ENCODE results near the gene ADGRG6.
"Not testable (repeated sequence)": the region's sequence is repeated elsewhere in the genome, so short reads cannot be mapped to it uniquely, and the experiment has no call there.

The ADGRG6 gene

DNA sequence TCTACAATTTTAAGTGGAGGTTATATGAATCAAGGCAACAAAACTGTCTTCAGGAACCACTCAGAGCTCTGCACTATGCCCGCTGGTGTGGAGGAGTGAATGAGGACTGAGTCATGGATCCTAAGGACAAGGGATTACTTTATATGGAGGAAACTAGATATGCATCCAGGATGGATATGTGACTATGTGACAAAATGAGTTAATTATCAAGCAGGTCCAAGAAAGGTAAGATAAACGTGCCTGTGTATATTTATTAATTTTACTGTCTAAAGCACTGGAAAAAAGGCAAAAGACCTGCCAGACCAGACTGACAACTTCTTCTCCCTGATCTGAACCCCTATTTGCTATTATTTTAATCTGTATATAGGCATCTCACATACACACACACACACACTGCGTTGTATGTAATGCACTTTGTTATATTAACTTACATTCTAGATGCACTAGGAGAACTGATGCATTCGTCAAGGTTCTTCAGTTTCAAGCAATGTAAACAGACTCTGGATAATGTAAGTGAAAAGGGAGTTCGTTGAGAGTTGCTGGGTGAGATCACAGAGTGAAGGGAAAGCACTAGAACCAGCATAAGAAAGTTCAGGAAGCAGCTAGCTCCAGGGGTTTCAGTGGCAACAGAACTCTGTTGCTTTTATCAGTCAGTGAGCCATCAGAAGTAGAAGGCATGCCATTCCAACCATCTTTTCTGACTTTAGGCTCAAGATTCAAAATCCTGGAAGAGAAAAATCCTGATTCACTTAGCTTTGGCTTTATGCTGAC, 26.4 kb upstream of the ADGRG6 start:
- no peak overlapping the region for H3K9ac ChIP-seq (ENCODE audit: low read length in 2 of 2)
- no peaks in the 10 kb centered on the region for H3K27me3 ChIP-seq (ENCODE audit: control insufficient read depth in 1 of 2, insufficient read depth in 2 of 2, low read length in 2 of 2)
- no peaks in the 10 kb centered on the region for H3K4me1 ChIP-seq (ENCODE audit: control insufficient read depth, insufficient read depth, low read length)

DNA sequence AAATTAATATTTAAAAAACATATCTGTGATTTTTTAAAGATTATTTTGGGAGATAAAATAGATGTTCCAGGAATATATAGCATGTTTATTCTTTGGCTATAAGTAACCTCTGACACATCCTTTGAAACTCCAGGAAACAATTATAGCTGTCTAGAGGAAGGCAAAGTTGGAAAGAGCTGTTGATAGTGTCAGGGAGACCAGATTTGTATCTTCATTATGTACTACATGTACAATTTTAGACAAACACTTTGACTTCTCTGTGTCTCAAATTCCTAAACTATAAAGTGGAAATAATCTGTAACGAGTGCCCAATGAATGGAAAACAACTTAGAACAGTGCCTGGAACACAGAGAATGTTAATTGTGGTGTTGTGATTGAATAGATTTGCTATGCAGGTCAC, 25.6 kb upstream of the ADGRG6 start:
- no peaks in the 10 kb centered on the region for H3K27me3 ChIP-seq (ENCODE audit: control insufficient read depth in 1 of 2, insufficient read depth in 2 of 2, low read length in 2 of 2)
- no peak overlapping the region for H3K9ac ChIP-seq (ENCODE audit: low read length in 2 of 2)
- no peaks in the 10 kb centered on the region for H3K9me3 ChIP-seq (ENCODE audit: control insufficient read depth in 2 of 2, low read length in 2 of 2)
- H3K27ac ChIP-seq (ENCODE audit: low read length) = no peak overlapping the region
- H3K4me1 ChIP-seq (ENCODE audit: control insufficient read depth, insufficient read depth, low read length) = no peaks in the 10 kb centered on the region
- no peaks in the 10 kb centered on the region for H3K36me3 ChIP-seq (ENCODE audit: control insufficient read depth in 2 of 2, insufficient read depth in 2 of 2, low read length in 2 of 2)
- no peak overlapping the region for H3K4me3 ChIP-seq (ENCODE audit: low read length in 2 of 2)

More for the DNA sequence above, 26.4 kb upstream of the ADGRG6 start:
- Histone ChIP-seq H3K4me3 (ENCODE audit: low read length in 2 of 2) (no peak overlapping the region), H3K36me3 (ENCODE audit: control insufficient read depth in 2 of 2, insufficient read depth in 2 of 2, low read length in 2 of 2) (no peaks in the 10 kb centered on the region), H3K27ac (ENCODE audit: low read length) (no peak overlapping the region), H3K9me3 (ENCODE audit: control insufficient read depth in 2 of 2, low read length in 2 of 2) (no peaks in the 10 kb centered on the region)

DNA sequence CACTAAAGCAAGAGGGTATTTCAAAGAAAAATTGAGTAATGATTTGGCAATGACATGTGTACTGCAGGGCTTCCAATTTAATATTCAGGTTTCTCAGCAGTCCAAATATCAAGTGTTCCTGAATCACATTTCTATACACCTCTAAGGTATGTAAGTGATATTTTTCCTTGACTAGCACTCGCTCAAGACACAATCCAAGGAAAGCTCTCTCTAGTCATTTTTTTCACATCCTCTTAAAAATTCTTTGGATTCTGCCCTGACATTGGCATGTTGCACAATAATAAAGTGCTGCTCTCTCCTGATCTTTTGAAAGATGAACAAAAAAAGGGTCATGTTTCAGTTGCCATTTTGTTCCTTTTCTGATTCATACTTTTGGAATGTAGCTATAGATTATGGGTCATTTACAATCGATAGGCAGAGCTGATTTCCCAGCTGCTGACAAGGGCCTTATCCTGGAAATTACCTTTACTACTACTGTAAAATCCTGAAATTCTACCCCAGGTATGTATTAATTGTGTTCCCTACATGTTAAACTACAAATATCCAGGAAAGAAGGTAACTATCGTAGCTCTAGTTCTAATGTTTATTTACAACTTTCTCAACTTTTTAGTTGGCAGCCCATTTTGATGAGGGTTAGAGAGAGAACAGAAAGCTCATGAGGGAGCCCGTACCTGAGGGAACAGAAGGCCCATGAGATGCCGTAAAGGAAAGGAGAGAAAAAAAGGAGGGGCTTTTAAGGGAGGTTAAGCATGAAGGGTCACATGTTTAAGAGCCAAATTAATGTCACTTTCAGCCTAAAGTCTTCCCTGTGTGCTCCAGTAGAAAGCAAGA, 22.2 kb upstream of the ADGRG6 start:
- Histone ChIP-seq H3K4me3 (ENCODE audit: low read length in 2 of 2) (no peak overlapping the region), H3K27me3 (ENCODE audit: control insufficient read depth in 1 of 2, insufficient read depth in 2 of 2, low read length in 2 of 2) (no peaks in the 10 kb centered on the region), H3K9ac (ENCODE audit: low read length in 2 of 2) (no peak overlapping the region), H3K27ac (ENCODE audit: low read length) (no peak overlapping the region), H3K9me3 (ENCODE audit: control insufficient read depth in 2 of 2, low read length in 2 of 2) (no peaks in the 10 kb centered on the region), H3K36me3 (ENCODE audit: control insufficient read depth in 2 of 2, insufficient read depth in 2 of 2, low read length in 2 of 2) (no peaks in the 10 kb centered on the region), H3K4me1 (ENCODE audit: control insufficient read depth, insufficient read depth, low read length) (no peaks in the 10 kb centered on the region)

DNA sequence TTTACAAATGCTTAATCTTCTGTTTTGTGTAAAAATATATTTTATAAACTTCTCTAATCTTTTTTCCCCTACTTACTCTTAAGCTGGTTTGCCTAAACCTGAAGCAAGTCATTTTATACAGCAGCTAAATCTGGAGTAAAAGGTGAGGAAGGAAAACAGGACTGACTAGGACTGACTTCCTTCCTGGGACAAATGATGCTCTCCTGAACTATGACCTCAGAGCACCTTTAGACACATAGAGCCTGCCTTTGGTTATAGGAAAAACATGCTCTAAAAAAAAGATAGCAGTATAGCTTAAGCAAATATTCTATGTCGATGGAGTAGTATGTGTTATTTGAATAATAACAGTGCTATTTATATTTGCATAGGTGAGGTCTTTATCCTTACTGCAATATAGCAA, 21.5 kb upstream of the ADGRG6 start:
- H3K4me1 ChIP-seq (ENCODE audit: control insufficient read depth, insufficient read depth, low read length) = no peaks in the 10 kb centered on the region
- H3K36me3 ChIP-seq (ENCODE audit: control insufficient read depth in 2 of 2, insufficient read depth in 2 of 2, low read length in 2 of 2) = no peaks in the 10 kb centered on the region
- no peaks in the 10 kb centered on the region for H3K27me3 ChIP-seq (ENCODE audit: control insufficient read depth in 1 of 2, insufficient read depth in 2 of 2, low read length in 2 of 2)
- no peak overlapping the region for H3K9ac ChIP-seq (ENCODE audit: low read length in 2 of 2)
- no peaks in the 10 kb centered on the region for H3K9me3 ChIP-seq (ENCODE audit: control insufficient read depth in 2 of 2, low read length in 2 of 2)
- no peak overlapping the region for H3K4me3 ChIP-seq (ENCODE audit: low read length in 2 of 2)
- no peak overlapping the region for H3K27ac ChIP-seq (ENCODE audit: low read length)

DNA sequence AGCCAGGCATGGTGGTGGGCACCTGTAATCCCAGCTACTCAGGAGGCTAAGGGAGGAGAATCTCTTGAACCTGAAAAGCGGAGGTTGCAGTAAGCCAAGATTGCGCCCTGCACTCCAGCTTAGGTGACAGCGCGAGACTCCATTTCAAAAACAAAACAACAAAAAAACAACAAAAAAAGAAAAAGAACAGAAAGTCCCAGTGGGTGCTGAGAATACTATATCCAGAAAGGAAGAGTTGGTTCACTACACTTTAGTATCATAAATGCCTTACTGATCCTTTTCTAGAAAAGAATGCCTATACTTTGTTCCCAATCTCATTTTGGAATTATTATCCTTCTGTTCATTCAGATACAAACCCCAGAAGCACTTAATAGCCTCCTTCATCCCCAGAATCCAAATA, 20.9 kb upstream of the ADGRG6 start:
- Histone ChIP-seq H3K9me3 (ENCODE audit: control insufficient read depth in 2 of 2, low read length in 2 of 2) (no peaks in the 10 kb centered on the region), H3K27ac (ENCODE audit: low read length) (no peak overlapping the region), H3K36me3 (ENCODE audit: control insufficient read depth in 2 of 2, insufficient read depth in 2 of 2, low read length in 2 of 2) (no peaks in the 10 kb centered on the region), H3K4me3 (ENCODE audit: low read length in 2 of 2) (no peak overlapping the region), H3K9ac (ENCODE audit: low read length in 2 of 2) (no peak overlapping the region), H3K27me3 (ENCODE audit: control insufficient read depth in 1 of 2, insufficient read depth in 2 of 2, low read length in 2 of 2) (no peaks in the 10 kb centered on the region), H3K4me1 (ENCODE audit: control insufficient read depth, insufficient read depth, low read length) (no peaks in the 10 kb centered on the region)

DNA sequence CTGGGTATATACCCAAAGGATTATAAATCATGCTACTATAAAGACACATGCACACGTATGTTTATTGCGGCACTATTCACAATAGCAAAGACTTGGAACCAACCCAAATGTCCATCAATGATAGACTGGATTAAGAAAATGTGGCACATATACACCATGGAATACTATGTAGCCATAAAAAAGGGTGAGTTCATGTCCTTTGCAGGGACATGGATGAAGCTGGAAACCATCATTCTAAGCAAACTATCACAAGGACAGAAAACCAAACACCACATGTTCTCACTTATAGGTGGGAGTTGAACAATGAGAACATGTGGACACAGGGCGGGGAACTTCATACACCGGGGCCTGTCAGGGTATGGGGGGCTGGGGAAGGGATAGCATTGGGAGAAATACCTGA, 18.7 kb upstream of the ADGRG6 start:
- H3K9me3 ChIP-seq (ENCODE audit: control insufficient read depth in 2 of 2, low read length in 2 of 2); H3K36me3 ChIP-seq (ENCODE audit: control insufficient read depth in 2 of 2, insufficient read depth in 2 of 2, low read length in 2 of 2); H3K4me3 ChIP-seq (ENCODE audit: low read length in 2 of 2); H3K27me3 ChIP-seq (ENCODE audit: control insufficient read depth in 1 of 2, insufficient read depth in 2 of 2, low read length in 2 of 2); H3K4me1 ChIP-seq (ENCODE audit: control insufficient read depth, insufficient read depth, low read length); H3K9ac ChIP-seq (ENCODE audit: low read length in 2 of 2); H3K27ac ChIP-seq (ENCODE audit: low read length): not testable (repeated sequence)

DNA sequence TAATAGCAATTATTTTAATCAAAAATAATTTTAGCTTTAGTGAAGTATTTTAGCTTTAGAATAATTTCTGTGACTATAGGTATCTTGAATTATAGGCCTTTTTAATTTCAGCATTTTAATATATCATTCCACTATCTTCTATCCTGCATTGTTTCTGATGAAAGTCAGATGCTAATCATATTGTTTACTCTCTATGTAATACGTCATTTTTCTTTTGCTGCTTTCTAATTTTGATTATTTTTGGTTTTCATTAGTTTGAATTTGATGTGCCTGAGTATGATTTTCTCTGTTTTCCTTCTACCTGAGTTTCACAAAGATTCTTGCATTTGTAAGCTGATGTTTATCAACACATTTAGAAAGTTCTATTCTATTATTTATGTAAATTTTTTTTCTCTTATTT, 17.4 kb upstream of the ADGRG6 start:
- no peaks in the 10 kb centered on the region for H3K4me1 ChIP-seq (ENCODE audit: control insufficient read depth, insufficient read depth, low read length)
- no peak overlapping the region for H3K9ac ChIP-seq (ENCODE audit: low read length in 2 of 2)
- no peak overlapping the region for H3K4me3 ChIP-seq (ENCODE audit: low read length in 2 of 2)
- no peaks in the 10 kb centered on the region for H3K9me3 ChIP-seq (ENCODE audit: control insufficient read depth in 2 of 2, low read length in 2 of 2)
- no peaks in the 10 kb centered on the region for H3K36me3 ChIP-seq (ENCODE audit: control insufficient read depth in 2 of 2, insufficient read depth in 2 of 2, low read length in 2 of 2)
- no peaks in the 10 kb centered on the region for H3K27me3 ChIP-seq (ENCODE audit: control insufficient read depth in 1 of 2, insufficient read depth in 2 of 2, low read length in 2 of 2)
- H3K27ac ChIP-seq (ENCODE audit: low read length) = no peak overlapping the region

DNA sequence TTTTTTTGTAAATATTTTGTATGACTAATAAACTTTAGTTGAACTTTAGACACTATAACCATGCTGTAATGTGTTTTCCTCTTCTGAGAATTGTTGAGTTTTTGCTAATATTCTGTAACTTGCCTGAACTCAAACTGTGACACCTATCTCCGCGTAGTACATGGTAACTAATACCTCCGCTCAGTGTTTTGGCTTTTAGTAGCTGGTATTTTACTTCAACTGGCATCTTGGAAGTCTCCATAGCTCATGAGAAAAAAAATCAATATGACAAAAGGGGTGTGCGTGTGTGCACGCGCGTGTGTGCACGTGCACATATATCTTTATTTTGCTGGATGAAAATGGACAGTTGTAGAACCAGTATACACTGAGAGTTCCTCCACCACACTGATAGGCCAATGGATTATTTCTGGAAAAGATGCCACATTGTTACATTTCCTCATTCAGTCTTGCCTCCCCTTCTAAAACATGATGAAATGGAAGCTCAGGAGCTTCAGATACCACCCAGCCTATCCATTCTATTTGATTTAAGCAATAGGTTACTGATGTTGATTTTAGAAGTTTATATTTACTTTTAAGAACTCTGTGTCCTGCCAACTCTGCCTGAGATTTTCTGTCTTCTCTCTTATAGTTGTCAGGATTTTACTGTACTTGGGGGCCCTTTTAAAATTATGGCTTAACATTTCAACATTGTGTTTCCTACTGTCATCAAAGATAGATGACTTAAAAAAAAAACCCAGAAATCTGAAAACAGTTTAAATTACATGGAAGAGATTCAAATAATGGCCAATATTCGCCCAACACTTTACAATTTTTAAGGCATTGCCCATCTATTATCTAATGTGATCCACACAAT, 16.3 kb upstream of the ADGRG6 start:
- H3K4me1 ChIP-seq (ENCODE audit: control insufficient read depth, insufficient read depth, low read length) = no peaks in the 10 kb centered on the region
- H3K27ac ChIP-seq (ENCODE audit: low read length) = no peak overlapping the region
- H3K9me3 ChIP-seq (ENCODE audit: control insufficient read depth in 2 of 2, low read length in 2 of 2) = no peaks in the 10 kb centered on the region
- H3K9ac ChIP-seq (ENCODE audit: low read length in 2 of 2) = no peak overlapping the region
- H3K27me3 ChIP-seq (ENCODE audit: control insufficient read depth in 1 of 2, insufficient read depth in 2 of 2, low read length in 2 of 2) = no peaks in the 10 kb centered on the region
- H3K36me3 ChIP-seq (ENCODE audit: control insufficient read depth in 2 of 2, insufficient read depth in 2 of 2, low read length in 2 of 2) = no peaks in the 10 kb centered on the region
- no peak overlapping the region for H3K4me3 ChIP-seq (ENCODE audit: low read length in 2 of 2)

DNA sequence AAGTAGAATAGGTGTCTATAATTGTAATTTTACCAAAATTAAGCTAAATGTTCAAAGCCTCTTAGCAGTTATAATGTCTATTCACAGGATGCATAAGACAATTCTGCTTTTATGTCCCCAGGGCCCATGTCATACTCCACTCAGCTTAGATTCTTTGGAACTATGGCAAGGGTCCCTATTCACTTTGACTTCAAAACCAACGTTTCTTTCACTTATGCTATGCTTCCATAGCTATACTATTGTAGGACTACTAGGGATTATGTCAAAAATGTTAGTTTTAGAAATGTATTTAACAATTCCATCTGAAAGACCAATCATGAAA, 15.8 kb upstream of the ADGRG6 start:
- H3K36me3 ChIP-seq (ENCODE audit: control insufficient read depth in 2 of 2, insufficient read depth in 2 of 2, low read length in 2 of 2) = no peaks in the 10 kb centered on the region
- H3K9me3 ChIP-seq (ENCODE audit: control insufficient read depth in 2 of 2, low read length in 2 of 2) = no peaks in the 10 kb centered on the region
- H3K27me3 ChIP-seq (ENCODE audit: control insufficient read depth in 1 of 2, insufficient read depth in 2 of 2, low read length in 2 of 2) = no peaks in the 10 kb centered on the region
- H3K4me1 ChIP-seq (ENCODE audit: control insufficient read depth, insufficient read depth, low read length) = no peaks in the 10 kb centered on the region
- H3K4me3 ChIP-seq (ENCODE audit: low read length in 2 of 2) = no peak overlapping the region
- H3K9ac ChIP-seq (ENCODE audit: low read length in 2 of 2) = no peak overlapping the region
- H3K27ac ChIP-seq (ENCODE audit: low read length) = no peak overlapping the region

DNA sequence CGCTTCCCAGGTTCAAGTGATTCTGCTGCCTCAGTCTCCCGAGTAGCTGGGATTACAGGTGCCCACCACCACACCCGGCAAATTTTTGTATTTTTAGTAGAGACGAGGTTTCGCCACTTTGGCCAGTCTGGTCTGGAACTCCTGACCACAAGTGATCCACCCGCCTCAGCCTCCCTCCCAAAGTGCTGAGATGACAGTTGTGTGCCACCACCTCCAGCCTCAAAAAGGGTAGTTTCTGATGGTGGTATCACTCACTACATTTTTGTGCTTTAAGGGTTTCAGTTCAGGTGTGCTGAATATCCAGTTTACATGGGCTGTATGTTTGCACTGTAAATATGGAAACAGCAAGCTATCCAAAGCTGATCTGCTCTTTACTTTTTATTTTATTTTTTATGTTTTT, 12.1 kb upstream of the ADGRG6 start:
- no peaks in the 10 kb centered on the region for H3K9me3 ChIP-seq (ENCODE audit: control insufficient read depth in 2 of 2, low read length in 2 of 2)
- no peak overlapping the region for H3K27ac ChIP-seq (ENCODE audit: low read length)
- H3K9ac ChIP-seq (ENCODE audit: low read length in 2 of 2) = no peak overlapping the region
- H3K4me1 ChIP-seq (ENCODE audit: control insufficient read depth, insufficient read depth, low read length) = no peaks in the 10 kb centered on the region
- H3K36me3 ChIP-seq (ENCODE audit: control insufficient read depth in 2 of 2, insufficient read depth in 2 of 2, low read length in 2 of 2) = no peaks in the 10 kb centered on the region
- H3K27me3 ChIP-seq (ENCODE audit: control insufficient read depth in 1 of 2, insufficient read depth in 2 of 2, low read length in 2 of 2) = no peaks in the 10 kb centered on the region
- no peak overlapping the region for H3K4me3 ChIP-seq (ENCODE audit: low read length in 2 of 2)
